Adipocyte (in vitro differentiated cells): ENCODE measurements around the gene ZNF587B.
"Not testable (repeated sequence)": the region's sequence is repeated elsewhere in the genome, so short reads cannot be mapped to it uniquely, and the experiment has no call there.

Source experiments
- DNase-seq: peaks from one replicate; pipeline ENCODE4 v3.0.0-alpha.2; 2015; ENCODE audit warnings: low read depth
- H3K27me3 ChIP-seq: replicated peaks from 2 replicates; pipeline ENCODE4 v1.7.0; 2013; ENCODE audit warnings: mild to moderate bottlenecking, low read length, moderate library complexity; ENCODE audit not compliant: control insufficient read depth, insufficient read depth
- H3K36me3 ChIP-seq: 2 replicates; pipeline ENCODE4 v1.7.0; 2013; ENCODE audit warnings: low read length, mild to moderate bottlenecking, moderate library complexity; ENCODE audit not compliant: control insufficient read depth, insufficient read depth, severe bottlenecking
- H3K4me1 ChIP-seq: 2 replicates; pipeline ENCODE4 v1.7.0; 2013; ENCODE audit warnings: mild to moderate bottlenecking, low read length, moderate library complexity; ENCODE audit not compliant: control insufficient read depth, insufficient read depth
- H3K4me3 ChIP-seq: 2 replicates; pipeline ENCODE4 v1.7.0; 2013; ENCODE audit warnings: mild to moderate bottlenecking, low read length, moderate library complexity
- H3K9ac ChIP-seq: 2 replicates; pipeline ENCODE4 v1.7.0; 2013; ENCODE audit warnings: mild to moderate bottlenecking, low read length, moderate library complexity
- H3K9me3 ChIP-seq: 2 replicates; pipeline ENCODE4 v1.7.0; 2013; ENCODE audit warnings: mild to moderate bottlenecking, low read length, moderate library complexity; ENCODE audit not compliant: control insufficient read depth

Gene ZNF587B

GRCh38 chr19:57830071-57830602 lies at the start of gene ZNF587B:
TSS of gene ZNF587B (plus strand) at chr19:57830299. CDS start at chr19:57830529, 230 bp downstream.
- peak within 1 kb of the TSS; percentile 76 for H3K4me3 ChIP-seq
- peaks cover 11% of the 10 kb centered on the region for H3K4me1 ChIP-seq
- H3K36me3 ChIP-seq: peaks cover 6% of the 10 kb centered on the region
- peak; percentile 34 for DNase-seq
- no peak within 1 kb of the TSS for H3K9ac ChIP-seq
- no peaks in the 10 kb centered on the region for H3K27me3 ChIP-seq
- H3K9me3 ChIP-seq: no peaks in the 10 kb centered on the region

- no peaks in the 10 kb centered on the region for H3K4me1 ChIP-seq
- no peaks in the 10 kb centered on the region for H3K27me3 ChIP-seq
- no peak overlapping the region for H3K9ac ChIP-seq
- no peak for DNase-seq
- peaks cover 28% of the 10 kb centered on the region for H3K36me3 ChIP-seq
- H3K9me3 ChIP-seq: no peaks in the 10 kb centered on the region
- H3K4me3 ChIP-seq: no peak overlapping the region
These were observed 43.8 kb upstream of the ZNF587B start for GRCh38 chr19:57786286-57786685.

- no peak for DNase-seq
- Histone ChIP-seq H3K36me3 (peaks cover 25% of the 10 kb centered on the region), H3K9me3 (no peaks in the 10 kb centered on the region), H3K27me3 (no peaks in the 10 kb centered on the region), H3K4me1 (no peaks in the 10 kb centered on the region), H3K9ac (no peak overlapping the region), H3K4me3 (no peak overlapping the region)
These were observed 43.2 kb upstream of the ZNF587B start for GRCh38 chr19:57786906-57787305.

GRCh38 chr19:57788114-57788692 lies 41.9 kb upstream of the ZNF587B start:
- Histone ChIP-seq H3K36me3 (peaks cover 26% of the 10 kb centered on the region), H3K9me3 (no peaks in the 10 kb centered on the region), H3K4me1 (no peaks in the 10 kb centered on the region), H3K4me3 (no peak overlapping the region), H3K9ac (no peak overlapping the region), H3K27me3 (no peaks in the 10 kb centered on the region)
- no peak for DNase-seq

- no peaks in the 10 kb centered on the region for H3K4me1 ChIP-seq
- H3K36me3 ChIP-seq: peaks cover 26% of the 10 kb centered on the region
- no peak for DNase-seq
- H3K9ac ChIP-seq: no peak overlapping the region
- H3K9me3 ChIP-seq: no peaks in the 10 kb centered on the region
- H3K27me3 ChIP-seq: no peaks in the 10 kb centered on the region
- no peak overlapping the region for H3K4me3 ChIP-seq
These were observed 40.8 kb upstream of the ZNF587B start for GRCh38 chr19:57789288-57789687.

- not testable (repeated sequence) for H3K4me3 ChIP-seq, H3K9ac ChIP-seq, H3K4me1 ChIP-seq, H3K27me3 ChIP-seq, H3K9me3 ChIP-seq, DNase-seq
- H3K36me3 ChIP-seq: peaks cover 25% of the 10 kb centered on the region
These were observed 33.5 kb upstream of the ZNF587B start for GRCh38 chr19:57796580-57796979.

- no peaks in the 10 kb centered on the region for H3K9me3 ChIP-seq
- no peak overlapping the region for H3K4me3 ChIP-seq
These were observed 29.4 kb upstream of the ZNF587B start for GRCh38 chr19:57800696-57801095.

GRCh38 chr19:57802269-57802668 lies 27.8 kb upstream of the ZNF587B start:
- no peaks in the 10 kb centered on the region for H3K9me3 ChIP-seq
- no peaks in the 10 kb centered on the region for H3K27me3 ChIP-seq
- H3K4me1 ChIP-seq: peaks cover 17% of the 10 kb centered on the region
- H3K4me3 ChIP-seq: no peak overlapping the region
- no peak overlapping the region for H3K9ac ChIP-seq
- peaks cover under 1% of the 10 kb centered on the region for H3K36me3 ChIP-seq
- no peak for DNase-seq

More at GRCh38 chr19:57800696-57801095, 29.4 kb upstream of the ZNF587B start:
- peaks cover 12% of the 10 kb centered on the region for H3K36me3 ChIP-seq
- H3K4me1 ChIP-seq: peaks cover 17% of the 10 kb centered on the region
- no peaks in the 10 kb centered on the region for H3K27me3 ChIP-seq
- DNase-seq: no peak
- no peak overlapping the region for H3K9ac ChIP-seq

GRCh38 chr19:57803265-57803593 lies 26.9 kb upstream of the ZNF587B start:
- DNase-seq: no peak

GRCh38 chr19:57803594-57804325 lies 26.3 kb upstream of the ZNF587B start:
- peak overlapping the region; percentile 83 for H3K9ac ChIP-seq
- peak overlapping the region; percentile 79 for H3K4me3 ChIP-seq
- peaks cover 17% of the 10 kb centered on the region for H3K4me1 ChIP-seq
- H3K36me3 ChIP-seq: peaks cover 8% of the 10 kb centered on the region
- H3K9me3 ChIP-seq: no peaks in the 10 kb centered on the region
- no peaks in the 10 kb centered on the region for H3K27me3 ChIP-seq
- DNase-seq: peak; percentile 63

More at GRCh38 chr19:57803265-57803593, 26.9 kb upstream of the ZNF587B start:
- peak overlapping the region; percentile 79 for H3K4me3 ChIP-seq
- no peaks in the 10 kb centered on the region for H3K9me3 ChIP-seq
- H3K4me1 ChIP-seq: peaks cover 20% of the 10 kb centered on the region
- H3K9ac ChIP-seq: peak overlapping the region; percentile 83
- H3K27me3 ChIP-seq: no peaks in the 10 kb centered on the region
- peaks cover 5% of the 10 kb centered on the region for H3K36me3 ChIP-seq

GRCh38 chr19:57807541-57807940 lies 22.6 kb upstream of the ZNF587B start:
- Histone ChIP-seq H3K27me3 (no peaks in the 10 kb centered on the region), H3K9me3 (no peaks in the 10 kb centered on the region), H3K4me3 (no peak overlapping the region), H3K4me1 (peaks cover 14% of the 10 kb centered on the region), H3K9ac (no peak overlapping the region), H3K36me3 (peaks cover 23% of the 10 kb centered on the region)
- peak; percentile 44 for DNase-seq
